GM12878 (cell line): Measurements from ENCODE around the gene GAPDHS. TPM values are rescaled to one million over a fixed set of nuclear protein-coding genes. Genes with fewer than 3 reads are reported as not detected.

ENCODE experiments used
- polyA plus RNA-seq, 11 experiments: library from polyadenylated mRNA; depleted of rRNA in 4 of 11; unstranded in 6 of 11; stranded (reverse) in 5 of 11; fragments of >200 nt; fragmentation: Nextera tagmentation in 4 of 11; fragmentation: Illumina TruSeq in 1 of 11; extraction: Ambion mirVana in 4 of 11; extraction: Trizol in 1 of 11; gene quantifications; 1 replicate in 1 of 11; 2 replicates in 10 of 11; pipeline versions ENCODE4 v1.2.1 to v1.2.3, GENCODE V29; 2011 to 2016; ENCODE audit warnings: inconsistent platforms in 2 of 11, missing spikeins in 2 of 11, low read depth in 1 of 11
- total RNA-seq, 4 experiments: library from RNA; depleted of rRNA in 3 of 4; stranded (reverse); fragments of >200 nt in 3 of 4; fragmentation: Illumina TruSeq in 1 of 4; extraction: Trizol in 1 of 4; gene quantifications; 2 replicates each; pipeline versions ENCODE4 v1.2.1 to v1.2.3, GENCODE V29; 2013 to 2021

Gene GAPDHS
- total and polyA plus RNA-seq, 10 of the 15 experiments (the other 5 are each of a cell fraction or from before 2014, with no cell fraction given), result 0.08 TPM; not detected in 9

Other genes with a start within 250 kb of the GAPDHS start
Only the 7 nearest of the 26 such genes appear.
- not detected in 2 replicates for gene KRTDAP, start 43.0 kb upstream of the GAPDHS start, total RNA-seq (2014; rRNA removed)
- gene KRTDAP, start 43.0 kb upstream of the GAPDHS start, total RNA-seq (2014; rRNA removed; fragmentation: Illumina TruSeq; extraction: Trizol), result not detected in 2 replicates
- gene KRTDAP, start 43.0 kb upstream of the GAPDHS start, total RNA-seq (2021), result not detected in 2 replicates
- gene KRTDAP, start 43.0 kb upstream of the GAPDHS start, polyA plus RNA-seq (2011; rRNA removed), result 0.23 TPM in 1 of 2 replicates, not detected in the other
- gene KRTDAP, start 43.0 kb upstream of the GAPDHS start, polyA plus RNA-seq (2014; fragmentation: Illumina TruSeq; extraction: Trizol), result not detected in 2 replicates
- not detected for gene KRTDAP, start 43.0 kb upstream of the GAPDHS start, polyA plus RNA-seq (2014; fragmentation: Nextera tagmentation; extraction: Ambion mirVana)
- not detected in 2 replicates for gene KRTDAP, start 43.0 kb upstream of the GAPDHS start, polyA plus RNA-seq (2014; rRNA removed)
- not detected for gene KRTDAP, start 43.0 kb upstream of the GAPDHS start, polyA plus RNA-seq (2016; fragmentation: Nextera tagmentation; extraction: Ambion mirVana)
- gene DMKN, start 19.8 kb upstream of the GAPDHS start, total RNA-seq (2014; rRNA removed), result 59.5 and 68.0 TPM in 2 replicates
- gene DMKN, start 19.8 kb upstream of the GAPDHS start, total RNA-seq (2014; rRNA removed; fragmentation: Illumina TruSeq; extraction: Trizol), result 52.6 and 61.3 TPM in 2 replicates
- 57.8 and 64.9 TPM in 2 replicates for gene DMKN, start 19.8 kb upstream of the GAPDHS start, total RNA-seq (2021)
- 60.7 and 72.5 TPM in 2 replicates for gene DMKN, start 19.8 kb upstream of the GAPDHS start, polyA plus RNA-seq (2011; rRNA removed)
- gene DMKN, start 19.8 kb upstream of the GAPDHS start, polyA plus RNA-seq (2014; fragmentation: Illumina TruSeq; extraction: Trizol), result 90.7 and 102 TPM in 2 replicates
- gene DMKN, start 19.8 kb upstream of the GAPDHS start, polyA plus RNA-seq (2014; fragmentation: Nextera tagmentation; extraction: Ambion mirVana), result 10 to 100 TPM; 36.4 to 43.3 TPM
- gene DMKN, start 19.8 kb upstream of the GAPDHS start, polyA plus RNA-seq (2014; rRNA removed), result 87.8 and 114 TPM in 2 replicates
- 10 to 100 TPM; 57.8 to 65.9 TPM for gene DMKN, start 19.8 kb upstream of the GAPDHS start, polyA plus RNA-seq (2016; fragmentation: Nextera tagmentation; extraction: Ambion mirVana)
- not detected in 2 replicates for gene SBSN, start 5.1 kb upstream of the GAPDHS start, total RNA-seq (2014; rRNA removed)
- not detected in 2 replicates for gene SBSN, start 5.1 kb upstream of the GAPDHS start, total RNA-seq (2014; rRNA removed; fragmentation: Illumina TruSeq; extraction: Trizol)
- not detected in 2 replicates for gene SBSN, start 5.1 kb upstream of the GAPDHS start, total RNA-seq (2021)
- gene SBSN, start 5.1 kb upstream of the GAPDHS start, polyA plus RNA-seq (2011; rRNA removed), result not detected in 2 replicates
- not detected in 2 replicates for gene SBSN, start 5.1 kb upstream of the GAPDHS start, polyA plus RNA-seq (2014; fragmentation: Illumina TruSeq; extraction: Trizol)
- not detected for gene SBSN, start 5.1 kb upstream of the GAPDHS start, polyA plus RNA-seq (2014; fragmentation: Nextera tagmentation; extraction: Ambion mirVana)
- 0.09 TPM in 1 of 2 replicates, not detected in the other for gene SBSN, start 5.1 kb upstream of the GAPDHS start, polyA plus RNA-seq (2014; rRNA removed)
- not detected for gene SBSN, start 5.1 kb upstream of the GAPDHS start, polyA plus RNA-seq (2016; fragmentation: Nextera tagmentation; extraction: Ambion mirVana)
- 96.9 and 106 TPM in 2 replicates for gene TMEM147, start 12.2 kb downstream of the GAPDHS start, total RNA-seq (2014; rRNA removed)
- gene TMEM147, start 12.2 kb downstream of the GAPDHS start, total RNA-seq (2014; rRNA removed; fragmentation: Illumina TruSeq; extraction: Trizol), result 54.7 and 55.2 TPM in 2 replicates
- 69.7 and 73.8 TPM in 2 replicates for gene TMEM147, start 12.2 kb downstream of the GAPDHS start, total RNA-seq (2021)
- gene TMEM147, start 12.2 kb downstream of the GAPDHS start, polyA plus RNA-seq (2011; rRNA removed), result 47.2 and 84.8 TPM in 2 replicates
- 69.3 and 71.8 TPM in 2 replicates for gene TMEM147, start 12.2 kb downstream of the GAPDHS start, polyA plus RNA-seq (2014; fragmentation: Illumina TruSeq; extraction: Trizol)
- 10 to 100 TPM; 53.4 to 65.3 TPM for gene TMEM147, start 12.2 kb downstream of the GAPDHS start, polyA plus RNA-seq (2014; fragmentation: Nextera tagmentation; extraction: Ambion mirVana)
- 119 and 131 TPM in 2 replicates for gene TMEM147, start 12.2 kb downstream of the GAPDHS start, polyA plus RNA-seq (2014; rRNA removed)
- 100 to 1,000 TPM; 134 to 145 TPM for gene TMEM147, start 12.2 kb downstream of the GAPDHS start, polyA plus RNA-seq (2016; fragmentation: Nextera tagmentation; extraction: Ambion mirVana)
- gene ATP4A, start 30.2 kb downstream of the GAPDHS start, total RNA-seq (2014; rRNA removed), result 0.11 TPM in 2 replicates
- gene ATP4A, start 30.2 kb downstream of the GAPDHS start, total RNA-seq (2014; rRNA removed; fragmentation: Illumina TruSeq; extraction: Trizol), result not detected in 2 replicates
- gene ATP4A, start 30.2 kb downstream of the GAPDHS start, total RNA-seq (2021), result 0.16 and 0.18 TPM in 2 replicates
- gene ATP4A, start 30.2 kb downstream of the GAPDHS start, polyA plus RNA-seq (2011; rRNA removed), result 0.69 and 1.5 TPM in 2 replicates
- 0.03 and 0.11 TPM in 2 replicates for gene ATP4A, start 30.2 kb downstream of the GAPDHS start, polyA plus RNA-seq (2014; fragmentation: Illumina TruSeq; extraction: Trizol)
- gene ATP4A, start 30.2 kb downstream of the GAPDHS start, polyA plus RNA-seq (2014; fragmentation: Nextera tagmentation; extraction: Ambion mirVana), result under 1 TPM in 1 of 2 experiments, not detected in 1; 0.04 TPM
- gene ATP4A, start 30.2 kb downstream of the GAPDHS start, polyA plus RNA-seq (2014; rRNA removed), result 0.09 and 0.20 TPM in 2 replicates
- under 1 TPM in 1 of 2 experiments, not detected in 1; 0.13 TPM for gene ATP4A, start 30.2 kb downstream of the GAPDHS start, polyA plus RNA-seq (2016; fragmentation: Nextera tagmentation; extraction: Ambion mirVana)
- not detected in 2 replicates for gene PMIS2, start 52.7 kb downstream of the GAPDHS start, total RNA-seq (2014; rRNA removed)
- gene PMIS2, start 52.7 kb downstream of the GAPDHS start, total RNA-seq (2014; rRNA removed; fragmentation: Illumina TruSeq; extraction: Trizol), result not detected in 2 replicates
- gene PMIS2, start 52.7 kb downstream of the GAPDHS start, total RNA-seq (2021), result not detected in 2 replicates
- not detected in 2 replicates for gene PMIS2, start 52.7 kb downstream of the GAPDHS start, polyA plus RNA-seq (2011; rRNA removed)
- gene PMIS2, start 52.7 kb downstream of the GAPDHS start, polyA plus RNA-seq (2014; fragmentation: Illumina TruSeq; extraction: Trizol), result not detected in 2 replicates
- gene PMIS2, start 52.7 kb downstream of the GAPDHS start, polyA plus RNA-seq (2014; fragmentation: Nextera tagmentation; extraction: Ambion mirVana), result not detected
- not detected in 2 replicates for gene PMIS2, start 52.7 kb downstream of the GAPDHS start, polyA plus RNA-seq (2014; rRNA removed)
- gene PMIS2, start 52.7 kb downstream of the GAPDHS start, polyA plus RNA-seq (2016; fragmentation: Nextera tagmentation; extraction: Ambion mirVana), result not detected
- 25.7 and 28.0 TPM in 2 replicates for gene HAUS5, start 79.3 kb downstream of the GAPDHS start, total RNA-seq (2014; rRNA removed)
- 8.6 and 8.9 TPM in 2 replicates for gene HAUS5, start 79.3 kb downstream of the GAPDHS start, total RNA-seq (2014; rRNA removed; fragmentation: Illumina TruSeq; extraction: Trizol)
- 32.6 and 34.9 TPM in 2 replicates for gene HAUS5, start 79.3 kb downstream of the GAPDHS start, total RNA-seq (2021)
- 7.9 and 9.7 TPM in 2 replicates for gene HAUS5, start 79.3 kb downstream of the GAPDHS start, polyA plus RNA-seq (2011; rRNA removed)
- 5.1 and 7.6 TPM in 2 replicates for gene HAUS5, start 79.3 kb downstream of the GAPDHS start, polyA plus RNA-seq (2014; fragmentation: Illumina TruSeq; extraction: Trizol)
- 1 to 10 TPM; 3.1 to 3.6 TPM for gene HAUS5, start 79.3 kb downstream of the GAPDHS start, polyA plus RNA-seq (2014; fragmentation: Nextera tagmentation; extraction: Ambion mirVana)
- 25.5 and 28.5 TPM in 2 replicates for gene HAUS5, start 79.3 kb downstream of the GAPDHS start, polyA plus RNA-seq (2014; rRNA removed)
- 10 to 100 TPM; 31.3 to 32.0 TPM for gene HAUS5, start 79.3 kb downstream of the GAPDHS start, polyA plus RNA-seq (2016; fragmentation: Nextera tagmentation; extraction: Ambion mirVana)